ENCODE measurements around the gene GREB1.

GRCh38 chr2:11611251-11611650 lies 77.4 kb downstream of the GREB1 start:
- TF ChIP-seq SP1 (IDR thresholded peaks at IDR 0.05) (no peak), SP1 (CRISPR knock-in tag; IDR thresholded peaks at IDR 0.05) (no peak), E2F1 (CRISPR knock-in tag; IDR thresholded peaks at IDR 0.05) (no peak), KDM5A (IDR thresholded peaks at IDR 0.05; ENCODE audit: borderline replicate concordance, low read length) (no peak)

Measured in HepG2 (cell line).